GM23248 (cell line): ENCODE data around the gene RTN3.

Experiments
- EZH2 ChIP-seq: fragments of 200-600 bp; sonication (generic); IDR thresholded peaks from 2 replicates; pipeline ENCODE4 v1.6.1; 2018; ENCODE audit warnings: antibody characterized with exemption, mild to moderate bottlenecking; ENCODE audit not compliant: insufficient read depth, poor library complexity, severe bottlenecking
- EZH2phosphoT487 ChIP-seq: fragments of 200-600 bp; sonication (generic); IDR thresholded peaks from 2 replicates; pipeline ENCODE4 v1.6.1; 2018; ENCODE audit warnings: antibody characterized with exemption, moderate library complexity, mild to moderate bottlenecking, low read depth; ENCODE audit not compliant: insufficient read depth

DNA sequence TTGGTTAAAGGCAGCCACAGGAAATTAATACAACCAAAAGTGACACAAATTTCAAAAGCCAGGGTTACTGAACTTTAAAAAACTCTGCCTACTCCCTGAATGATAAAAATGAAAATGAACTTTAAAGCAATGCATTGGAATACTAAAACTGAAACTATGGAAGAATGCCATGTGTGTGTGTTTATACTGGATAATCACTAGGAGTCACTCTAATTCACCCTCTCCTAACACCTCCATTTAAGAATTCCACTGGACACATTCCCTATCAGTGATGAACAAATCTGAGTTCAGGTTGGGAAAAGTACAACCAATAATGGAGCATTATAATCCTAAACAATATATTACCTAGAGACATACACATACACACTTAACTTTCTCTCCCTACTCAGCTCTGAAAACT lies 39.6 kb upstream of the RTN3 start:
- no peak for TF ChIP-seq EZH2
- no peak for TF ChIP-seq EZH2phosphoT487
